H1 (cell line): ENCODE results near the gene MSS51. TPM values are rescaled to one million over a fixed set of nuclear protein-coding genes. Genes with fewer than 3 reads are reported as not detected.

Experiments used
- CBX8 ChIP-seq: fragments of 300-800, 300-1000 bp; sonication (generic); IDR thresholded peaks from 2 replicates; pipeline ENCODE4 v1.7.1; 2016; ENCODE audit warnings: low read depth, low read length, borderline replicate concordance
- NRF1 ChIP-seq: IDR thresholded peaks from 2 replicates; pipeline ENCODE4 v1.6.1; 2011; ENCODE audit warnings: mild to moderate bottlenecking, low read depth, low read length, improper control_type of control experiment
- polyA plus RNA-seq, 7 experiments: library from polyadenylated mRNA; depleted of rRNA in 3 of 7; stranded (reverse) in 5 of 7; unstranded in 2 of 7; fragments of >200 nt in 5 of 7; fragments of 200-250 nt in 2 of 7; gene quantifications; 1 replicate in 5 of 7; 2 replicates in 1 of 7; 4 replicates in 1 of 7; pipeline versions ENCODE4 v1.2.1 to v1.2.3, GENCODE V29; 2011 to 2013; ENCODE audit warnings: missing spikeins in 2 of 7, mixed read lengths in 2 of 7
- total RNA-seq: library from RNA; stranded (reverse); fragmentation: NEBNext Ultra II Directional; extraction: Animal tissue kit (Norgen Biotek cat#: 25700); gene quantifications from 2 replicates; pipeline ENCODE4 v1.2.1, GENCODE V29; 2021
- TF ChIP-seq, protein P1 (sequence below): IDR thresholded peaks from 2 replicates; pipeline ENCODE4 v1.6.1; 2012; ENCODE audit warnings: inconsistent platforms

The MSS51 gene
- total and polyA plus RNA-seq, 2 of the 8 experiments (the other 6 are each of a cell fraction or from before 2014, with no cell fraction given) = 1.5 to 1.7 TPM

GRCh38 chr10:73399063-73399462 is 34.3 kb downstream of the MSS51 start (continued):
- TF ChIP-seq CBX8 (no peak), NRF1 (no peak)
- TF ChIP-seq, protein P1, sequence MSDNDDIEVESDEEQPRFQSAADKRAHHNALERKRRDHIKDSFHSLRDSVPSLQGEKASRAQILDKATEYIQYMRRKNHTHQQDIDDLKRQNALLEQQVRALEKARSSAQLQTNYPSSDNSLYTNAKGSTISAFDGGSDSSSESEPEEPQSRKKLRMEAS = no peak
